K562 (cell line): ENCODE measurements around the gene KCNQ5.

ENCODE experiments used
- BACH1 ChIP-seq: fragments of 200-800 bp; sonication (Bioruptor generic); IDR thresholded peaks from 2 replicates; pipeline ENCODE4 v1.6.1; 2016; ENCODE audit warnings: missing genetic modification characterization, missing compliant biosample characterization
- CREM ChIP-seq: IDR thresholded peaks from 2 replicates; pipeline ENCODE4 v1.6.1; 2014; ENCODE audit warnings: antibody characterized with exemption, low read depth
- EGR1 ChIP-seq: fragments of 450-650 bp; conservative IDR thresholded peaks from 2 replicates; pipeline ENCODE4 v1.6.1; 2017; ENCODE audit warnings: mild to moderate bottlenecking
- FOSL1 ChIP-seq: fragments of 200-800 bp; sonication (Bioruptor generic); conservative IDR thresholded peaks from 2 replicates; pipeline ENCODE4 v1.6.1; 2016; ENCODE audit warnings: missing genetic modification characterization, missing compliant biosample characterization
- KLF1 ChIP-seq: fragments of 450-650 bp; IDR thresholded peaks from 2 replicates; pipeline ENCODE4 v1.6.1; 2016; ENCODE audit warnings: missing genetic modification characterization, missing compliant biosample characterization
- NCOA1 ChIP-seq: fragments of 450-650 bp; IDR thresholded peaks from 2 replicates; pipeline ENCODE4 v1.6.1; 2016; ENCODE audit warnings: low read depth
- NFIC ChIP-seq: fragments of 450-650 bp; IDR thresholded peaks from 2 replicates; pipeline ENCODE4 v1.6.1; 2017; ENCODE audit warnings: mild to moderate bottlenecking, inconsistent platforms
- POLR2A ChIP-seq: fragments of 450-650 bp; conservative IDR thresholded peaks from 2 replicates; pipeline ENCODE4 v1.6.1; 2016
- POLR2AphosphoS5 ChIP-seq: IDR thresholded peaks from 2 replicates; pipeline ENCODE4 v1.6.1; 2011; ENCODE audit warnings: mild to moderate bottlenecking, low read depth, low read length, moderate library complexity; ENCODE audit not compliant: control insufficient read depth, insufficient read depth
- POLR2B ChIP-seq: fragments of 450-650 bp; IDR thresholded peaks from 2 replicates; pipeline ENCODE4 v1.6.1; 2018; ENCODE audit warnings: low read depth; ENCODE audit not compliant: partially characterized antibody
- TF ChIP-seq, protein P1 (sequence below), 2 experiments: fragments of 450-650 bp; IDR thresholded peaks; 2 replicates each; pipeline ENCODE4 v1.6.1; 2016
- TF ChIP-seq, protein P2 (sequence below), 2 experiments: fragments of 450-650 bp; formaldehyde crosslinking in 1 of 2; IDR thresholded peaks; 2 replicates each; pipeline versions ENCODE4 v1.4.0 to v1.6.1; 2014 to 2020; ENCODE audit warnings: mild to moderate bottlenecking in 2 of 2, borderline replicate concordance in 1 of 2, low read depth in 1 of 2
- TF ChIP-seq, protein P3 (sequence below), 3 experiments: IDR thresholded peaks in 2 of 3; conservative IDR thresholded peaks in 1 of 3; 2 replicates each; pipeline ENCODE4 v1.5.1; 2011 to 2012; ENCODE audit warnings: low read length in 3 of 3, mild to moderate bottlenecking in 3 of 3, control low read depth in 2 of 3, improper control_type of control experiment in 1 of 3, inconsistent platforms in 1 of 3, low read depth in 1 of 3, mixed read lengths in 1 of 3, moderate library complexity in 1 of 3; ENCODE audit not compliant: insufficient read depth in 2 of 3
- TF ChIP-seq, protein P4 (sequence below): fragments of 450-650 bp; IDR thresholded peaks from 2 replicates; pipeline ENCODE4 v1.6.1; 2016; ENCODE audit warnings: mild to moderate bottlenecking

DNA sequence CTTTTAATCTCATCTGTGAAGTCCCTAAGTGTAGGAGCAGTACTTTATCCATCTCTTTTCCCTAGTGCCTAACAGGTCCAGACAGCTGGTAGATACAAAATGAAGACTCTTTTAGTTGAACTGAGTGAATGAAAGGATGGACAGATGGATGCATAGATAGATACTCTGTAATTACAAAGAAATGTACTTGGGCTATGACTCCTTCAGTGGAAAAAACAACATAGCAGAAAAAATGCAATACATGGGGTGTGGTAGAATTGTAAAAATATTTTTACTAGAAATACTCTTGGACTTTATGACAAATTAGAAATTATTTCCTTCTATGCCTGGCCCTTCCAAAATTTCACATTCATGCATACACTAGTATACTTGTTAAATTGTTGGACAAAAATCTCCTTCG lies 29.3 kb downstream of the KCNQ5 start:
- TF ChIP-seq CREM: no peak
- TF ChIP-seq, protein P1, sequence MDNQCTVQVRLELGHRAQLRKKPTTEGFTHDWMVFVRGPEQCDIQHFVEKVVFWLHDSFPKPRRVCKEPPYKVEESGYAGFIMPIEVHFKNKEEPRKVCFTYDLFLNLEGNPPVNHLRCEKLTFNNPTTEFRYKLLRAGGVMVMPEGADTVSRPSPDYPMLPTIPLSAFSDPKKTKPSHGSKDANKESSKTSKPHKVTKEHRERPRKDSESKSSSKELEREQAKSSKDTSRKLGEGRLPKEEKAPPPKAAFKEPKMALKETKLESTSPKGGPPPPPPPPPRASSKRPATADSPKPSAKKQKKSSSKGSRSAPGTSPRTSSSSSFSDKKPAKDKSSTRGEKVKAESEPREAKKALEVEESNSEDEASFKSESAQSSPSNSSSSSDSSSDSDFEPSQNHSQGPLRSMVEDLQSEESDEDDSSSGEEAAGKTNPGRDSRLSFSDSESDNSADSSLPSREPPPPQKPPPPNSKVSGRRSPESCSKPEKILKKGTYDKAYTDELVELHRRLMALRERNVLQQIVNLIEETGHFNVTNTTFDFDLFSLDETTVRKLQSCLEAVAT (IDR thresholded peaks at IDR 0.05): no peak
- TF ChIP-seq EGR1: no peak
- TF ChIP-seq NFIC: no peak
- TF ChIP-seq, protein P2, sequence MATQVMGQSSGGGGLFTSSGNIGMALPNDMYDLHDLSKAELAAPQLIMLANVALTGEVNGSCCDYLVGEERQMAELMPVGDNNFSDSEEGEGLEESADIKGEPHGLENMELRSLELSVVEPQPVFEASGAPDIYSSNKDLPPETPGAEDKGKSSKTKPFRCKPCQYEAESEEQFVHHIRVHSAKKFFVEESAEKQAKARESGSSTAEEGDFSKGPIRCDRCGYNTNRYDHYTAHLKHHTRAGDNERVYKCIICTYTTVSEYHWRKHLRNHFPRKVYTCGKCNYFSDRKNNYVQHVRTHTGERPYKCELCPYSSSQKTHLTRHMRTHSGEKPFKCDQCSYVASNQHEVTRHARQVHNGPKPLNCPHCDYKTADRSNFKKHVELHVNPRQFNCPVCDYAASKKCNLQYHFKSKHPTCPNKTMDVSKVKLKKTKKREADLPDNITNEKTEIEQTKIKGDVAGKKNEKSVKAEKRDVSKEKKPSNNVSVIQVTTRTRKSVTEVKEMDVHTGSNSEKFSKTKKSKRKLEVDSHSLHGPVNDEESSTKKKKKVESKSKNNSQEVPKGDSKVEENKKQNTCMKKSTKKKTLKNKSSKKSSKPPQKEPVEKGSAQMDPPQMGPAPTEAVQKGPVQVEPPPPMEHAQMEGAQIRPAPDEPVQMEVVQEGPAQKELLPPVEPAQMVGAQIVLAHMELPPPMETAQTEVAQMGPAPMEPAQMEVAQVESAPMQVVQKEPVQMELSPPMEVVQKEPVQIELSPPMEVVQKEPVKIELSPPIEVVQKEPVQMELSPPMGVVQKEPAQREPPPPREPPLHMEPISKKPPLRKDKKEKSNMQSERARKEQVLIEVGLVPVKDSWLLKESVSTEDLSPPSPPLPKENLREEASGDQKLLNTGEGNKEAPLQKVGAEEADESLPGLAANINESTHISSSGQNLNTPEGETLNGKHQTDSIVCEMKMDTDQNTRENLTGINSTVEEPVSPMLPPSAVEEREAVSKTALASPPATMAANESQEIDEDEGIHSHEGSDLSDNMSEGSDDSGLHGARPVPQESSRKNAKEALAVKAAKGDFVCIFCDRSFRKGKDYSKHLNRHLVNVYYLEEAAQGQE (IDR thresholded peaks at IDR 0.05; ENCODE audit: borderline replicate concordance): no peak
- TF ChIP-seq, protein P2 (CRISPR knock-in tag; IDR thresholded peaks at IDR 0.05; ENCODE audit: low read depth): no peak
- TF ChIP-seq POLR2A: no peak
- TF ChIP-seq, protein P3, sequence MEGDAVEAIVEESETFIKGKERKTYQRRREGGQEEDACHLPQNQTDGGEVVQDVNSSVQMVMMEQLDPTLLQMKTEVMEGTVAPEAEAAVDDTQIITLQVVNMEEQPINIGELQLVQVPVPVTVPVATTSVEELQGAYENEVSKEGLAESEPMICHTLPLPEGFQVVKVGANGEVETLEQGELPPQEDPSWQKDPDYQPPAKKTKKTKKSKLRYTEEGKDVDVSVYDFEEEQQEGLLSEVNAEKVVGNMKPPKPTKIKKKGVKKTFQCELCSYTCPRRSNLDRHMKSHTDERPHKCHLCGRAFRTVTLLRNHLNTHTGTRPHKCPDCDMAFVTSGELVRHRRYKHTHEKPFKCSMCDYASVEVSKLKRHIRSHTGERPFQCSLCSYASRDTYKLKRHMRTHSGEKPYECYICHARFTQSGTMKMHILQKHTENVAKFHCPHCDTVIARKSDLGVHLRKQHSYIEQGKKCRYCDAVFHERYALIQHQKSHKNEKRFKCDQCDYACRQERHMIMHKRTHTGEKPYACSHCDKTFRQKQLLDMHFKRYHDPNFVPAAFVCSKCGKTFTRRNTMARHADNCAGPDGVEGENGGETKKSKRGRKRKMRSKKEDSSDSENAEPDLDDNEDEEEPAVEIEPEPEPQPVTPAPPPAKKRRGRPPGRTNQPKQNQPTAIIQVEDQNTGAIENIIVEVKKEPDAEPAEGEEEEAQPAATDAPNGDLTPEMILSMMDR (IDR thresholded peaks at IDR 0.05 in 2 of 3, conservative IDR thresholded peaks at IDR 0.05 in 1 of 3; ENCODE audit: insufficient read depth in 2 of 3, low read depth in 1 of 3, low read length in 3 of 3): no peak
- no peak for TF ChIP-seq NCOA1
- TF ChIP-seq POLR2AphosphoS5: no peak
- no peak for TF ChIP-seq POLR2B
- TF ChIP-seq KLF1 (tag): no peak
- no peak for TF ChIP-seq FOSL1 (tag)
- TF ChIP-seq, protein P4, sequence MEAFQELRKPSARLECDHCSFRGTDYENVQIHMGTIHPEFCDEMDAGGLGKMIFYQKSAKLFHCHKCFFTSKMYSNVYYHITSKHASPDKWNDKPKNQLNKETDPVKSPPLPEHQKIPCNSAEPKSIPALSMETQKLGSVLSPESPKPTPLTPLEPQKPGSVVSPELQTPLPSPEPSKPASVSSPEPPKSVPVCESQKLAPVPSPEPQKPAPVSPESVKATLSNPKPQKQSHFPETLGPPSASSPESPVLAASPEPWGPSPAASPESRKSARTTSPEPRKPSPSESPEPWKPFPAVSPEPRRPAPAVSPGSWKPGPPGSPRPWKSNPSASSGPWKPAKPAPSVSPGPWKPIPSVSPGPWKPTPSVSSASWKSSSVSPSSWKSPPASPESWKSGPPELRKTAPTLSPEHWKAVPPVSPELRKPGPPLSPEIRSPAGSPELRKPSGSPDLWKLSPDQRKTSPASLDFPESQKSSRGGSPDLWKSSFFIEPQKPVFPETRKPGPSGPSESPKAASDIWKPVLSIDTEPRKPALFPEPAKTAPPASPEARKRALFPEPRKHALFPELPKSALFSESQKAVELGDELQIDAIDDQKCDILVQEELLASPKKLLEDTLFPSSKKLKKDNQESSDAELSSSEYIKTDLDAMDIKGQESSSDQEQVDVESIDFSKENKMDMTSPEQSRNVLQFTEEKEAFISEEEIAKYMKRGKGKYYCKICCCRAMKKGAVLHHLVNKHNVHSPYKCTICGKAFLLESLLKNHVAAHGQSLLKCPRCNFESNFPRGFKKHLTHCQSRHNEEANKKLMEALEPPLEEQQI: no peak
- no peak for TF ChIP-seq BACH1
